Activated CD8-positive, alpha-beta memory T cell treated with anti-CD3 and anti-CD28 coated beads for 4 hours (primary cell): ENCODE data around the gene FAAP20.

Source experiments
- DNase-seq, 2 donors: peaks; one replicate each; pipeline ENCODE4 v3.0.0-alpha.2; 2020; ENCODE audit warnings: low read depth in 2 of 2

Gene FAAP20

GRCh38 chr1:2194319-2194897 lies at the start of gene FAAP20:
TSS of gene FAAP20 (minus strand) at chr1:2194772. CDS start at chr1:2194749, 23 bp downstream.
- peak in 1 of 2 donors; percentile 41 for DNase-seq

GRCh38 chr1:2242814-2243725 lies 48.5 kb upstream of the FAAP20 start:
- no peak for DNase-seq

GRCh38 chr1:2241820-2242219 lies 47.2 kb upstream of the FAAP20 start:
- no peak for DNase-seq

DNA sequence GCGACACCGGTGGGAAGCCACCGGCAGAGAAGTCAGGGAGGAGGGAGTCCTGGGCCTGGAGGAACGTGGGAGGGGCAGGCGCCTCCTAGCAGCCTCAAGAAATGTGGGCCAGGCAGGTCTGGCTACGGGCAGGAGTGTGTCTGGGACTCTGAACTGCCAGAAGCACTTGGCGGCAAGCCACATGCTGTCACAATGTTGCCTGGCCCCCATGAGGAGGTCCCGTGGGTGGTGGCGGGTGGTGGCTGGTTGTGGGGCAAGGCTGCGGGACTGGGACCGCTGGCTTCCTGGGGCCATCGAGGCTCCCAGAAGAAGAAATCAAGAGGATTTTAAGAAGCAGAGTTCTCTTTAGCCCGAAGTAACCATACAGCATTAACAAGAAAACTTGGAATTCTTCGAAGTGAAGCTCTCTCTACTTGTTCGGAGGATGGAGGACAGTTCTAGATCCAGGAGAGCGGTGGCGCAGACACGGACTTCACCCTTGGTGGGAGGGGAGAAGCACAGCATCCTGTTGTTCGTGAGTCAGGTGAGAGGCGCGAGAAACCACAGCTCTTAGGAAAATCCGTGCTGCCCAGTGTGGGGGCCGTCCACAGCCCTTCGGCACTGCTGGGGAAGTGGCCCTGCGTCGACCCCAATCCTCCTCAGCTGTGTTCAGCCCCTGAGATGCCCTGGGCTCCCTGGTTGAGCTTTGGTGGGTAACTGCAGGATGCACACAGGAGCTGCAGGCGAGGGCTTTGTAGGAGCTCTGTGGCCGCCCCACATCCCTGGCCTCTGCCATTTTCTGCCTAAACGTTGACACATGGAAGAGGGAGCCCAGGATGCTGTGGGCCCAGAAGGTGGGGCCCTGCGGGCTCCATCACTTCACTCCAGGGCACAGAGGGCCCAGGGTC lies 45.9 kb upstream of the FAAP20 start:
- DNase-seq: no peak

- DNase-seq: no peak
Measured at GRCh38 chr1:2239384-2239985, 44.9 kb upstream of the FAAP20 start.

GRCh38 chr1:2239013-2239370 lies 44.4 kb upstream of the FAAP20 start:
- DNase-seq: no peak

DNA sequence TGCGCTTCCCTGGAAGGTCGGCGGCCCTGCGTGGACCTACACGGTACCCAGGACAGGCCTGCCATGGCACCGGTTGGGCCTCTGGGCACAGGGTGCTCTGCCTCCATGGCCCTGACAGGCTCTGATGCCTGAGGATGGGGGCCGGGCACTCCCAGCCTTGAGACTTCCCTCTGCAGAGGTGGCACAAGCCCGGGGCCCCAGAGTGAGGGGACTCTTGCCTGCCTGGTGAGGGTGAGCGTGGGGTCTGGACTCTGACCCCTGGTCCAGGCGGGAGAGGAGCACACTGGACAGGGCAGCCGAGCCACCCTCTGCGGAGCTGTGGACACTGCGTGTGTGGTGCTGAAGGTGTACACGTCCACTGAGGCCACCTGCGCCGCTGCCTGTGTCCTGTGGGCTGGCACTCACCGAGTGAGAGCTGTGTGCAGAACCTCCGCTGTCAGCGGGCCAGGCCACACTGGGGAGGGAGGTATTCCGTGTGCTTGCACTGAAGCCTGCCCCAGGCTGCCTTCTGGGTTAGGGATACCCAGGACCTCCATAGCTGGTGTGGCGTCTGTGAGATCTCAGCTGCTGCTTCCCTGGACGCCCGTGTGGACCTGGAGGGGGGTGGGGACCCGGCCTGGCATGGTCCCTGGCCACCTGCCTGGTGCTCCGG lies 43.9 kb upstream of the FAAP20 start:
- DNase-seq: no peak

- DNase-seq: no peak
Measured at GRCh38 chr1:2237773-2238172, 43.2 kb upstream of the FAAP20 start.

- DNase-seq: no peak
Measured at GRCh38 chr1:2236695-2237677, 42.4 kb upstream of the FAAP20 start.

- DNase-seq: no peak
Measured at GRCh38 chr1:2235300-2235998, 40.9 kb upstream of the FAAP20 start.

DNA sequence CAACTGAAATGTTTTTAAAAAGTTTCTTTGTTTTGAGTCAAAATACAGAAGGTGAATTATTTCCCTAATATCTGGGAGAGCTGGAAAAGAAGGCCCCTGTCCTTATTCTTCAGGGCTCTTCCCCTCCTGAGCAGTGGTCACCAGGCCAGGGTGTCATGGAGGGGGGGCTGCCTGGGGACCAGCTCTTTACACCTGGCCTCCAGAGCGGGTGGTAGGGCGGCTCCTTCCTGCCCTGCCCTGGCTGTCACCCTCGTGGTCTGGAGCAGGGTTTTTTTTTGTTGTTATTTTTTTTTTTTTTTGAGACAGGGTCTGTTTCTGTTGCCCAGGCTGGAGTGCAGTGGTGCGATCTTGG lies 40.2 kb upstream of the FAAP20 start:
- no peak for DNase-seq

GRCh38 chr1:2233997-2234761 lies 39.6 kb upstream of the FAAP20 start:
- peak in 1 of 2 donors; percentile 47 for DNase-seq

DNA sequence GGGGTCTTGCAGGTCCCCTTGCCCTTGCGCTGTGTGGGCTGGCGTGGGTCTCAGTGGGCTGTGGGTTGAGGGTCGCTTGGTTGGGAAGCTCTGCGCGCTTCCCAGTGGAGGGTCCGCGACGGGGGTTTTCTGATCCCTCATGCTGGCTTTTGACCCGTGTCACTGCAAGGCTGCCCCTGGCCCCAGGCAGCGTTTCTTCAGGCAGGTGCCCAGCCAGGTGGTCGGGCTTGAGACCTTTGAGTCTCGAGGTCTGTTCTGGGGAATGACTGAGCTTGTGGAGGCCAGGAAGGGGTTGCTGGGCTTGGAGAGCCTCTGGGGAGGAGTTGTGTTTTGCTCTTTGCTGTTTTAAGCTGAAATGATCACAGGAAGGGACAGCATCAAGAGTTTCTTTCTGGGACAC lies 38.9 kb upstream of the FAAP20 start:
- no peak for DNase-seq

- no peak for DNase-seq
Measured at GRCh38 chr1:2232916-2233438, 38.4 kb upstream of the FAAP20 start.

DNA sequence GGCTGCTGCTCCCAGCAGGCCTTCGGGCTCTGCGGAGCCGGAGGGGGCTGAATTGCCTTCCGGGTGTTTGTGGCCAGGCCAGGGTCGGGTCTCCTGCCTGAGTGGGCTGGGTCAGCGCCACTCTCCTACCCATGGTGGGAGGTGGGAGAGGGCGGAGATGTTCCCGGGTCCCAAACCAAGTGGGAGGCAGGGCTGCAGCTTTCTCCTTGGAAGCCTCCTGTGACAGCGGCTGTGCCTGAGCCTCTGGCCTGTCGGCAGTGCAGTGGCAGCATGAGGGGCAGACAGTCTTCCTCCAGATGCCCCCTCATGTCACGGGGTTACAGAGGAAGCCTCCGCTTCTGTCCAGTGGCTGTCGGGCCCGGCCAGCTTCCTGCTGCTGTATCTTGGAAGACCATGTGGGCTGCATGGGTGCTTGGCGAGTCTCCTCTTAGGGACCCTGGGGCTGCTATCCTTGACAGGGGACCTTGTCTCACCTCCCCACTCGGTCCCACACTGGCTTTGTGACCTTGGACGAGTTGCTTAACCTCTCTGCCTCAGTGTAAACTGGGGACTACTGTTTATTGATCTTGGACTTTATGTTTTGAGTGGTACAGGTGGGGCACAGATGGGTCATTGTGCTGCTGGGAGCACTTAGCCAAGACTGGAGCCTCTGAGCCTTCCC lies 37.8 kb upstream of the FAAP20 start:
- no peak for DNase-seq

DNA sequence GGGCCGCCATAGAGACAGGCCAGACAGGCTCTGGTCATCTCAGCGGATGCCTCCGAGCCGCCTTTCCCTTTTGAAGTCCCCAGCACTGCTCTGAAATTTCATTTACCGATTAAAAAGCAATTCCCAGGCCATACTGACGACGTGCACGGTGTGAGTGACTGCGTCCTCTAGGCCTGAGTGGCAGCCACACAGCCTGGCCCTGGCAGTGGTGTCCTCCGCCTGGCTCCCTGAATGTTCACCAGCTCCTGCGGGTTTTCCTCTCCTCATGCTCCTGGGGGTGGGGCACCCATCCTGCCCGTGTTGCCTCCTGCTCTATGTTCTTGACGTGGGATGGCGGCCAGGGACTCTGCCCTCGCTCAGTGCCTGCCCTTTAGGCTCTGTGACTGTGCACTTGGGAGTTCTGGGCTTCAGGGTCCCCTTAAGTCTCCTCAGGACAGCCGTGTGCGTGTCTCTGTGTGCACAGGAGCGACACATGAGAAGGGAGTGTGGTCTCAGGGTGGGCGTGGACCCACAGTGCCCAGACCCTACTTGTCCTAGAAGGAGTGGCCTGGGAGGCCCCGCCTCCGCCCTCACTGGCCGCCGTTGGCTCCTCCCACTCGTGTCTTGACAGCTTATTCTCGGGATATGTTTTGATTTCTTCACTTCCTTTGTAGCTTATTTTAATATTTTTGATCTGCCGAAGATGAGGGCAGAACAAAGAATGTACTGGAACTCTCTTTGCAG lies 37.1 kb upstream of the FAAP20 start:
- no peak for DNase-seq

GRCh38 chr1:2230781-2231531 lies 36.4 kb upstream of the FAAP20 start:
- DNase-seq: no peak
